GM12801 (cell line): ENCODE results near the gene PCMT1.

Source experiments
- TF ChIP-seq, protein P1 (sequence below): IDR thresholded peaks from one replicate; pipeline ENCODE4 v1.5.1; 2011; ENCODE audit warnings: control low read depth; ENCODE audit not compliant: insufficient read length; ENCODE audit errors: extremely low read depth

The PCMT1 gene

DNA sequence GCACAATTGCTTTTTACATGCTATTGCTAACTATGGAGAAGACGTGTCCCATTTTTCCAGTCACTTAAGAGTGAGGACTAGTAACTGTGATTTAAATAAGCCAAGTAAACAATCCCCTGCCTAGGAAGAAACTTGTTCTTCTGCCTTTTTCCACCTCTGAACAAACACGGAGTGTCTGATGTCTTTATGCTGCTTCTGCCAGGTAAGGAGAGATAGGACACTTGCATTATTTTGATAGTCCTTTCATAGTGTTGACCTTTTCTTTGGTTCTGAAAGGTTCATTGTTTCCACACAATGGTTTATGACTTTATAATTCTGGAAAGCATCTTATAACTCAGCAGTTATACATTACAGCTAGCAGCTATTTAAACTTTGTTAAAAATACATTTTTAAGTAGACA lies 106.2 kb downstream of the PCMT1 start:
- TF ChIP-seq, protein P1, sequence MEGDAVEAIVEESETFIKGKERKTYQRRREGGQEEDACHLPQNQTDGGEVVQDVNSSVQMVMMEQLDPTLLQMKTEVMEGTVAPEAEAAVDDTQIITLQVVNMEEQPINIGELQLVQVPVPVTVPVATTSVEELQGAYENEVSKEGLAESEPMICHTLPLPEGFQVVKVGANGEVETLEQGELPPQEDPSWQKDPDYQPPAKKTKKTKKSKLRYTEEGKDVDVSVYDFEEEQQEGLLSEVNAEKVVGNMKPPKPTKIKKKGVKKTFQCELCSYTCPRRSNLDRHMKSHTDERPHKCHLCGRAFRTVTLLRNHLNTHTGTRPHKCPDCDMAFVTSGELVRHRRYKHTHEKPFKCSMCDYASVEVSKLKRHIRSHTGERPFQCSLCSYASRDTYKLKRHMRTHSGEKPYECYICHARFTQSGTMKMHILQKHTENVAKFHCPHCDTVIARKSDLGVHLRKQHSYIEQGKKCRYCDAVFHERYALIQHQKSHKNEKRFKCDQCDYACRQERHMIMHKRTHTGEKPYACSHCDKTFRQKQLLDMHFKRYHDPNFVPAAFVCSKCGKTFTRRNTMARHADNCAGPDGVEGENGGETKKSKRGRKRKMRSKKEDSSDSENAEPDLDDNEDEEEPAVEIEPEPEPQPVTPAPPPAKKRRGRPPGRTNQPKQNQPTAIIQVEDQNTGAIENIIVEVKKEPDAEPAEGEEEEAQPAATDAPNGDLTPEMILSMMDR: no peak

DNA sequence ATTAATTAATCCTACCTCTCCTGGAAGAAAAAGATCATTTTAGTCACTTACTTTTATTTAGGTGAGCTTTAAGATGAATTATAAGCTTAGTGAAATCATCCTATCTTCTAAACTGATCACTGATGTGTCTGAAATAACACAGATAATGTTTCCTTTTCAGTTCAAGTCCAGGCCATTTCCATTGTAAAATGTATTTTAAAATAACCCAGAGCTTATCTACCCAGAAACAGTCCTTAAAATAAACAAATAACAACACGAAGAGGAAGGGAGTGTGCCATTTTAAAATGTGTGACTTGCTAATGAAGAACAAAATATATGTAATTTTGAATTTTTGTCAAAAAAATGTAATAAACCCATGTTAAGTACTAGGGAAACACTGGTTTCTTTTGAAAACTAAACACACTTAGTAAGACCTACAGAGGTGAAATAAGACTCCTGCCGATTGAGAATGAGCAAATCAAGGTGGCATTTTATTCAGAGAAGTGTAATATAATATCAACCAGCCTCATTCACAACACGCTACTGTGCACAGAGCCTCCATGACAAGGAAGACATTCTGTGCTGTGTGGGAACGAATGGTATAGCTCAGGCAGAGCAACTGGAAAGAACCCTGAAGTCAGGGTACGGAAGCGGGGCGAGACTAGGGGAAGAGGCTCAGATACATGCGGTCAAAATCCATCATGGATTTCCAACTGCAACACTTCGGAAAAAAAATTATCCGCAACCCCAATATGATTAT lies 106.9 kb downstream of the PCMT1 start:
- TF ChIP-seq, protein P1: no peak

DNA sequence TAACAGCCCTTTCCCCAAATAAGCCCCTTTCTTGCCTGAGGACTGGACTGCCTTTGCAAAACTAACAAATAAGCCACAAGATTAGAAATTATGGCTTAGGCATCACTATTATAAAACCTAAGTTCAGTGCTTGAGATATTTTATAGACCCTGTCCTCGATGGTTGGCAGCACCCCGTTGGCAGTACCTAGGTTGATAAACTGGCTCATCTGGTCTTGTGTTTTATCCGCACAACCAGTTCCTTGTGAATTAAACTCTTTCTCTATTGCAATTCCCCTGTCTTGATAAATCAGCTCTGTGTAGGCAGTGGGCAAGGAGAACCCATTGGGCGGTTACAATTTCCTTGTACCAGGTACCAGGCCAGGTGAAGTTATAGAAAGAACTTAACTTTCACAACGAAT lies 108.0 kb downstream of the PCMT1 start:
- TF ChIP-seq, protein P1: no peak

DNA sequence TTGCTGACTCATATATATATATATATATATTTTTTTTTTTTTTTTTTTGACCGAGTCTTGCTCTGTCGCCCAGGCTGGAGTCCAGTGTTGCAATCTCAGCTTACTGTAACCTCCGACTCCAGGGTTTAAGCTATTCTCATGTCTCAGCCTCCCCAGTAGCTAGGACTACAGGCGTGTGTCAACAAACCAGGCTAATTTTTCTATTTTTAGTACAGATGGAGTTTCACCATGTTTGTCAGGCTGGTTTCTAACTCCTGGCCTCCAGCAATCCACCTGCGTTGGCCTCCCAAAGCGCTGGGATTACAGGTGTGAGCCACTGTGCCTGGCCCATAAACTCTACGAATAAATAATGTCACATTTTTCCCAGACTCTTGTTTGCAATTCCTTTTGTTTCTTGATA lies 109.8 kb downstream of the PCMT1 start:
- TF ChIP-seq, protein P1: no peak

DNA sequence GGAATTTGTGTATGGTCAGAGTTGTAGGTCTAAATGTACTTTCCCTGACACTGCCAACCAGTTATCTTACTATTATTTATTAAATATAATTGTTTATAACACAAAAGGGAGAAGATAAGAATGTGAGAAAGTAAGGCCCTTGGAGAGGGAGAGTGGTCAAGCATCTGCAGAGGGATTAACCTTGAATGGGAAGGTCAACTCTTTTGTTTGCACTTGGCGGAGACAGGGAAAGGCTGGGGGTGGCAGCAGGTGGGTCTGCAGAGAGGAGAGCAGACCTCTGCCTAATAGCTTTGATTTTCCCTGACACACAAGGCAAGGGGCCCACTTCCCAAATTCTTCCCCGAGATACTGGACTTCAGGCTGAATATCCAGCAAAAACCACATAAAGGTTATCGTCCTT lies 110.4 kb downstream of the PCMT1 start:
- TF ChIP-seq, protein P1: no peak

DNA sequence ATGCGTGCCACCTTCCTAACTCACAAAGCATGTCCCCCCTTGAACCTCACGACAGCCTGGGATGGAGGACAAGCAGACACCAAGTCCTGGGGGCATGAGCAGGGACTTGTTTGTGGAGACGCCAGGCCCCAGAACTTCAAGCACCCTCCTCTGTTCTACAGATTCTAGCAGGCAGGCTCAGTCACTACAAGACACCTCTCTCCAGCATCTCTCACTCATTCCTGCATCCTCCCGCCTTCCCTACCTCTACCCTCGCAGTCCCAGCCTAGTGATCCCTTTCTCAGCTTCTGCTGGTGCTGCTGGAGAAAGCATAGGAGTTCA lies 110.9 kb downstream of the PCMT1 start:
- TF ChIP-seq, protein P1: no peak
